NCI-H1105 treated with DMSO at 0.1 percent for 48 hours (cell line): ENCODE data around the gene PDK4.

Experiments
- DNase-seq: peaks from one replicate; lab custom pipeline; 2025; lab: John Stamatoyannopoulos, UW

The PDK4 gene

GRCh38 chr7:95596198-95597063 lies at the start of gene PDK4:
PDK4 (minus strand) TSS chr7:95596516; CDS start chr7:95596293, 223 bp downstream.
- no peak for DNase-seq

- no peak for DNase-seq
Measured at GRCh38 chr7:95642173-95642572, 45.9 kb upstream of the PDK4 start.

GRCh38 chr7:95636140-95636940 lies 40.0 kb upstream of the PDK4 start:
- no peak for DNase-seq

DNA sequence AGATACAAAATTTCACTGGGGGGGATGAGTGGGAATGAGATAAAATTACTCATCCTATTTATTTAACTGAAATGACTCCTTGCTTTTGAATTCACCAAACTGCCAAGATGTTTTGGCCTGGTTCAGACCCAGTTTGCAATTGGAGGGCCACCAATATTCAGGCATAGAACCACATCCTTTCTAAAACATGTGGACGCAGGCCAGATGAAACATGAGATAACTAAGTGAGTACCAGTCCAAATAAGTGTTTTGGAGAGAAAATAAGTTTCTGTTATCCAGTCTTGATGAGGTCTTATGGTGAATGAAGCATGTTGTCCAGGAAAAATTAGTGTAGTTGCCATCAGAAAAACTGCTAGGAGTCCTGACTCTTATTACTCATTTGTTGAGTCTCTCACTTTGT lies 36.3 kb upstream of the PDK4 start:
- no peak for DNase-seq

DNA sequence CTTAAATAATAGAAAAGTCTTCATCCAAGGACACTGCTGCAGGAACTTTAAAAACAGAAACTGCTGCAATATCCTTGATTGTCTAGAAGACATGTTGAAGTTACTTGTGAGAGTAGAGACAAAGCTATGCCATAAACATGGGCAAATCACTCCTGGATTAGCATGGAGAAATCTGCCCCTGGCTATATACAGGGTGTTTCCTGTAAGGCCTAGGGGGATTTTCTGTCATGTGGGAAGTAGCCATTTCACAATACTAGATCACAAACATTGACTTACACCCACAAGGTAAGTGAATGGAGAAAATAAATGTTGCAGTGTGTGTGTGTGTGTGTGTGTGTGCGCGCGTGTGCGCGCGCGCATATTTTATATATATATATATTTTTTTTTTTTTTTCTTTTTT lies 35.2 kb upstream of the PDK4 start:
- no peak for DNase-seq

GRCh38 chr7:95630702-95631458 lies 34.6 kb upstream of the PDK4 start:
- no peak for DNase-seq

- DNase-seq: peak; percentile 62
Measured at GRCh38 chr7:95628831-95629439, 32.6 kb upstream of the PDK4 start.

DNA sequence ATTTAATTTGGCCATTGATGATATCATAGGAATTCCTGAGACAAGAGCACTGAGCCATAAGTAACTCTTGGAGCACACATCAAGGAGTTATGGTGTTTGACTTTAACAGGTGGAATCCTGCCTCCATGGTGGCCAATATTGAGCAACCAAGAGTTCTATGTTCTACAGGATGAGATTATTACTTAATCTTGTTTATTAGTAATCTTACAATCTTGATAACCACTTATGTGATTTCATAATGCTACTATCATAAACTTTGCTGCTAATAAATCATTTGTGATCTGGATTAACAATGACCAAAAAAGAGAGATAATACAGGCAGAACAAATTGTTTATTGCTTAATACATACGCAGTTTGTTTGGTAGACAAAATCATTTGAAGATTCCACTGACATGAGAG lies 27.5 kb upstream of the PDK4 start:
- no peak for DNase-seq

DNA sequence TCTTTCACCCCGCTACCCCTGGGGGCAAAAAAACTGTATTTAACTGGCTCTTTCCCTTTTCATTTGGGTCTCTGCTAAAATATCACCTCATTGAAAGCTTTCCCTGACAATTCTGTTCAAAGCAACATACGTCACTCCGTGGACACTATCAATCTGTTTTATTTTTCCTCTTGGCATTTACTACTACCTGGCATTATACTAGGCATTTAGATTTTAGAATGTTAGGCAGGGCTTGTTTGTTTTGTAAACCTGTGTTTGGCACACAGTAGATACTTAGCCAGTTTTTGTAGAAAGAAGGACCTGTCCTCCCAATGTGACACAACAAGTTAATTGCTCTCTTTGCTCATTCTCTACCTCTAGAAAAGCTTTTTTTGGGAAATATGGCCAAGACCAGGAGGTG lies 26.5 kb upstream of the PDK4 start:
- no peak for DNase-seq

- DNase-seq: no peak
Measured at GRCh38 chr7:95622001-95622549, 25.8 kb upstream of the PDK4 start.

DNA sequence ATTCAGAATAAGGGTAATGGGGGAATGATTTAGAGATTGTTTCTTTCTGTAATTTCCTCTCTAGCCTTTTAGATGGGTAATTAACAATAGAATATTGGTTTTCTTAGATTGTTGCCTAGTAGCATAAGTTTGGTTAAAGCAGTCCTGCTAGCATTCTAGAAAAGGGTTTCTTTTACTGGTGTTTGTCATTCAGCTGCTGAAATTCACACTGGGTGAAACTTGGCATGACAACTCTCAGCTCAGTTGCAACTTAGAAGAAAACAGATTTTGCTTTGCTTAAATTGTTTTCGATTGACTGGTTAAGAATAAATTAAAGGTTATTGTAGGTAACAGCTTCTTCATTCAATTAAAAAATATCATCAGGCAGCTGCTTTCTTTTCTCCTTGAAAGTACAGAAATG lies 25.1 kb upstream of the PDK4 start:
- DNase-seq: no peak

DNA sequence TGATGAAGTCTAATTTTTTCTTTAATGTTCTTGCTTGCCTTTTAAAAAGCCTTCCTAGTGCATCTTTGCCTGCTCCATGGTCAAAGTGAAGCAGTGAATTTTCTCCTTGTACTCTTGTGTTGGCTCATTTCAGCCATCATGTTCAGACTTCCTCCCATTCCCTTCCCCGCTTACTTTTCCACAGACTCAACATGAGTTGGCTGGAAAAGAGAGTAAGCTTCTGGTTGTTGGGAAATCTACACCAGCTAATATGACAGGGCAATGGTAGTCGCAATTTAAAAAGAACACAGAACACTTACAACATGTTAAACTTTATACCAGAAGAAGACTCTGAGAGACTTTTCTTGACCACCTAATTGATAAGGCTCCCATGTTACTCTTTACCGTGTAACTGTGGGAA lies 24.3 kb upstream of the PDK4 start:
- DNase-seq: no peak

DNA sequence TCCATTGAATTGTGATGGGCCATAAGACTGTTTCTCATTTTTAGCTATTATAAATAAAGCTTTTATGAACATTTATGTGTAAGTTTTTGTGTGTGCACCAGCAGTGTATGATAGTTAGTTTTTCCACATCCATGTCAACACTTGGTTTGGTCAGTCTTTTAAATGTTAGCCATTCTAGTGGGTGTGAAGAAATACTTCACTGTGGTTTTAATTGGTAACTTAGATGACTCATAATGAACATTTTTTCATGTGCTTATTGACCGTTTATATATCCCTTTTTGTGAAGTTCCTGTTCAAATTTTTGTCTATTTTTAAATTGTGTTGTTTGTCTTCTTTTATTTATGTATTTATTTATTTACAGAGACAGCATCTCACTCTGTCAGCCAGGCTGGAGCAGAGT lies 23.6 kb upstream of the PDK4 start:
- DNase-seq: no peak

GRCh38 chr7:95619517-95619916 lies 23.2 kb upstream of the PDK4 start:
- DNase-seq: no peak

- DNase-seq: no peak
Measured at GRCh38 chr7:95614442-95614940, 18.2 kb upstream of the PDK4 start.

DNA sequence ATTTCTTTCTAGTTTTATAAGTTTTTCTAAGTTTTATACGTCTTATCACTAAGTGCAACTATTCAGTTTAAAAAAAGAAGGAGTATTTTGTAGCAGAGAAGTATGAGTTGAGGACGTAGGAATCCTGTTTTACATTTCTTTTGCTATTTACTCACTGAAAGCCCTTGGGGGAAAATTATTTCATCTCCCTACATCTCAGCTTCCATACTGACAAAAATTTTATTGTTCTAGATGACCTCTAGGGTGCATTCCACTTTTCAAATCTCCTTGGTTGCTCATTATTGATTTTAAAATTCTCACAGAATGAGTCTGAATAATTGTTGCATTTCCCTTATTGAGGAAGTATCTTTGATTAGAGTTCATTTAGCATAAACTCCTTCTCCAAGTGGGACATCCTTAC lies 14.9 kb upstream of the PDK4 start:
- DNase-seq: no peak

DNA sequence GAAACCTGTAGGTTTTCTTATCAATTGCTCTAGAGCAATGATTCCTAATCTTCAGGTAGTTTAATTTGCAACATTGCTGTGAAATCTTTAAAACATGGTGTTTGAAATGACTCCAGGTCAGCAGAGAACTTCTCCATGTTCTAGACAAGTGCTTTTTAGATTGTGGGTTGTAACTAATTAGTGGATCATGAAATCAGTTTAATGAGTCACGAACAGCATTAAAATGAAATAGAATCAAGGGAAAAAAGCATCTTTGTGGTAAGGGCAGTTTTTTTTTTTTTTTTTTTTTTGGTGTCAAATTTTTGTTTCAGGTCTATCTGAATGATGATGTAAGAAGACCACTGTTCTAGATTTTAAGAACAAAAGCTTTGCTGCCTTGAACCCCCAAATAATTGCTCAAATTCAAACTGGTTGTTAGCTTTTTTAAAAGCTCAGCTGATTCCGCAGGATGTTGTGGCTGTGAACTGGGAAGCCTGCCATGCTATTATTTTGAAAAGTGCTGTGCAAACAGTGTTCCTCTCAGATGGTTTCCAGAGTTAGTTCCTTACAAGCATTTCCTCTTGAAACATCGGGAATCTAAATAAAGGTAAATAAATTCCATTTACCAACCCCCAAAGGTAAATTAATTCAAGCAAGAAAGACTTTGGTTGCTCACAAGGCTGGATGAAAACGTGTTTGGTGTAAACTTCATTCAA lies 13.1 kb upstream of the PDK4 start:
- peak; percentile 89 for DNase-seq

DNA sequence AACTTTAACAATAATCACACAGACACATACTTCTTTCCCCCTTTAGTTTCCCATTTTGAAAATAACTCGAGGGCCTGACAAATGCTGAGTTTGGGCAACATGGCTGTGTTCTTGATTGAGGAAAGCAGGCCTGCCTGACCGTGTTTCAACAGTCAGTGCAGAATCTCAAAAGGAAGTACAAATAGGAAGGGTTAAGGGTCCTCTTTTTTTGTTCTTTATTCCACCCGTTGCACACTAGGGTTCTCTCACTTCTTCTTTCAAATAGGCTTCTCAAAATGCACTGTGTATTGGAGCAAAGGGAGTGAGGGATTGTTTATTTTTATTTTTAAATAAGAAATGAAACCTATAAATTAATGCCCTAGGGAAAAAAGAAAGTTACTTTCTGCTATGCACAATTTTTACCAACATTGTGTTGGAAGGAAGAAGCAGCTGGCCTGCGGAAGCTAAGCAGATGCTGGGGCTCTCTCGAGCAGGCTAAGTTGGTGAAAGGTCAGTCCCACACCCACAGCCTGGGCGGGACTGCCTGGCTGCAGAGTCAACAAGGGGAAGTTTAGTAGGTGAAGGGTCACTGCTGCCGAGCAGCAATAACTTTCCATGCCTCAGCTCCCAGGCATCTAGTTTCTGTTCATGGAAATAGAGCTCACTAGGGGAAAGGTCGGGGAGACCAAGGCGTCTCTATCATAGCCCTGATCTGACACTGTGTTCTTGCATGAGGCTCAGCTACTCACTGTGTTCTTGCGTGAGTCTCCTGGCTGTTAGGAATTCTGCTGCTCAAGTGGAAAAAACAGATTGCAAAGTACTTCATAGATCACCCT lies 12.2 kb upstream of the PDK4 start:
- DNase-seq: peak; percentile 54

DNA sequence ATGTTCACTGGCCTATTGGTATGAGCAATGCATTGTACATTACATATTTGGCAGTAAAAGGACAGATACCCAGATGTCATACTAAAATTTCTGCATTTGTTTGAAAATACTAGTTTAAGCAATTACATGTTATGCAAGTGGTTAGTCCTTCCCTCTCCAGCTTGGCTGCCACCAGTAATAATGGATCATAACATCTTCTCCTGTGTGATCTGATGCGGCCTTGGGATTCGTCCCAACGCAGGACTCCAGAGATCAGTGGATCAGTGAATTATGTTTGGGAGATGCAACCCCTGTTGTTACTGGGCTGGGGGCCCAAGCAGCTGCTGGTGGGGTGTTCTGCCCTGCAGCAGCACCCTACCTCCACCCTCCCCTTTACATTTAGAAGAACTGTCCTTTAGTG lies 11.2 kb upstream of the PDK4 start:
- no peak for DNase-seq

GRCh38 chr7:95605275-95605674 lies 9.0 kb upstream of the PDK4 start:
- no peak for DNase-seq
